OCI-LY3 (cell line): Measurements from ENCODE around the gene TAS2R16.

Source experiments
- CTCF ChIP-seq: fragments of 200-600, 300-600 bp; sonication (generic); IDR thresholded peaks from 2 replicates; pipeline ENCODE4 v1.5.1; 2014; ENCODE audit warnings: antibody characterized with exemption, low read length, low read depth
- EZH2phosphoT487 ChIP-seq: fragments of 200-600 bp; shearing (Covaris generic); IDR thresholded peaks from 2 replicates; pipeline ENCODE4 v1.6.1; 2018; ENCODE audit warnings: antibody characterized with exemption, mixed run types, low read depth

- TF ChIP-seq CTCF: no peak
- TF ChIP-seq EZH2phosphoT487: no peak
Measured at GRCh38 chr7:123043642-123044041, 48.1 kb upstream of the TAS2R16 start.
